HG03108 (cell line): ENCODE measurements around the gene TBX21.
A peak's percentile ranks its signal among the peaks of the same experiment; 100 is the strongest.
"Not testable (repeated sequence)": the region's sequence is repeated elsewhere in the genome, so short reads cannot be mapped to it uniquely, and the experiment has no call there.

ENCODE experiments used
- ATAC-seq: cut with Tn5 transposase; IDR thresholded peaks from one replicate; pipeline ENCODE4 v1.9.1; 2021; ENCODE audit warnings: moderate library complexity; ENCODE audit not compliant: unreplicated experiment

The TBX21 gene

DNA sequence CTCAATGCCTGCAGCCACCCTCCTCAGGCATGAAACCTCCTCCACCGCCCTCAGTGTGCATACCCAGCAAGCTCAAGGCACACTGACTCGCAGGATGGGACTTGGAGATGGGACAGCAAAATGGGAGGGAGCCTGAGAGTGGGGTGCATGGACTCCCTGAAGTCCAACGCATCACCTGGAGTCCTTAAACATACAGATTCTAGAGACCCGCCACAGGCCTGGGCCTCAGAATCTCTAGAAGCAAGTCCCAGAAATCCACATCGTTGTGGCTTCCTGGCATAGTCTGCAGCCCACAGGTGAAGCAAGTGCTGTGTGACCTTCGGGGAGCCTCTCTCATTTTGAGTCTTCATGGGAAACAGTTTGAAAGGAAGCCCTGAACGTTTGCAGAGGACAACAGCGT lies 3.6 kb upstream of the TBX21 start:
- ATAC-seq: no peak

DNA sequence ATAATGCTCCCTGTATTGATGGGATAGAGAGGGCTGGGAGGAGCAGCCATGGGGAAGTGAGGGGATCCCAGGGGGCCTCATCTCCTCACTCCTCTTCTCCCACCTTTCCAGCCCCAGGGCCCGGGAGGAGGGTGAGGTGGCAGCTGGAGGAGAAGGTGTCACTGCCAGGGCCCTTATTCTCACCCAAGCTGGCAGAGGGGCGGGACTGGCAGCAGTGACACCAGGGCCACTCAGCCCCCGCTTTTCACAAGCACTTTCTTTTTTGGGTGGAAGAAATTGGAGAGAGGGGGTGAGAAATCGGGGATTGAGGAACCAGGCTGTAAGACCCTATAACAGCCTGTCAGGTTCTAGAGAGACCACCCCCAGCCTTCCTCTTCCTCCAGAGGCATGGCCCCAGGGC lies 2.4 kb upstream of the TBX21 start:
- no peak for ATAC-seq

DNA sequence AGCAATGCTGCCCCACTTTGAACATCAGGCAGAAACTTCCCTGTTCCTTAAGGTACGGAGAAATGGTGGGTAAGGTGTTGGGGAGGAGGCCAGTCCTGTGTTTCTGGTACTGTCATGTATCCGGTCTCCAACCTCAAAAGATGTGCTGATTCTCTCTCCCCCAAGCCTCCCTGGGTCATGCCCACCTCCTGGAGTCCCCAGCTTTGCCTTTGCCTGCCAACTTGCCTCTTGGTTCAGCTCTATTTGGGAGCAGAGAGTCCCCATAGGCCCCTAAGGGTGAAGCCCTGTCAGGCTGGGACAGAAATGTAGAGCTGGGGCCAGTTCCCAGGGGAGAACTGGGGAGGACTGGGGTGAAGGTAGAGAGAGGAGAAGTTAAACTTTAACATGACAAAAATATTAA lies 1.6 kb upstream of the TBX21 start:
- ATAC-seq: no peak

DNA sequence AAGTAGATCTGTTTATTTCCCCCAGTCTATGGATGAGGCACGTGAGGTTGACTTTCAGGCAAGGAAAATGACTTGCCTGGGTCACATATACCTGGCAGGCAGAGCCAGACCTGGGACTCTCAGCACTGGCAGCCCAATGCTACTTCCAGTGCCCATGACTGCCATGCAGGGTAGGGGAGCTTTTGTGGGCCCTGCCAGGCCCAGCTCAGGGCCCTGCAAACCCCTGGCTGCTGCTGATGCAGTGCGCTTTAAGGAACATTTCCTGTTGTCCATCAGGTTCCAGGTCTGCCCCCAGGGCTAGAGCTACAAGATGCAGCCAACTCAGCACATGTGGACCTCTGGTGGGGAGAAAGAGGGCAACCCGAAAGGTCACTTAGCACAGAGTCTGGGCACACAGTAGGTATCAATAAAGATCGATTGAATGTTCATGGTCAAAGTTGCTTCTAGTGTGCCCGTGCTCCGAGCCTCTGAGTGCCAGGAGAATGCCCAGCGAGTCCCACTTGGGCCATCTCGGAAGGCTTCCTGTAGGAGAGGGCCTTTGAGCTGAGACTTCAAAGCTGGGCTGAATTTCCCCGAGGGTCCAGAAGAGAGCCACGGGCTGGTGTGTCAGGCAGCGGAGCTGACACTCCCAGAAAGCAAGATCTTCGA lies 513 bp upstream of the TBX21 start:
- no peak for ATAC-seq

DNA sequence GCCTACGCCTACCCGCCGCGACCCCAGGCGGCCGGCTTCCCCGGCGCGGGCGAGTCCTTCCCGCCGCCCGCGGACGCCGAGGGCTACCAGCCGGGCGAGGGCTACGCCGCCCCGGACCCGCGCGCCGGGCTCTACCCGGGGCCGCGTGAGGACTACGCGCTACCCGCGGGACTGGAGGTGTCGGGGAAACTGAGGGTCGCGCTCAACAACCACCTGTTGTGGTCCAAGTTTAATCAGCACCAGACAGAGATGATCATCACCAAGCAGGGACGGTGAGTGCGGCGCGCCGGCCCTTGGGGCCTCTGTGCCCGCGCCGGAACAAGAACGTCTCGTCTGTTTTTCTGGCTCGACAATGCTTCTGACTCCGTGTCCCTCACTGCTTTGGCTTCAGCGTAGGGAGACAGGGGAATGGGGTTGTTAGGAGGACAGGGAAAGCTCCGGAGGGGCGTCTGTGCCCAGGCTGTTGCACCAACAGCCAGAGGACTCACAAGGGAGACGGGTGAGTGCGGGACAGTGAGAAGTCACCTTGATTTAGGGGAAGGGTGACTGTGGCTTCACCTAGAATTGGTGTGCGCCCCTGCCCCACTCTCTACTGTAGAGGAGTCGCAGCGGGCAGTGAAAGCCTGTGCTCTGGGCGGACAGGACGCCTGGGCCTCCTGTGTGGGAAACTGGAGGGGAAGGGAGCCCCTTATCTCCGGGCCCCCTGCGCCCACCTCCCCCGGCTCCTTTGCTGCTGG lies 806 bp downstream of the TBX21 start:
- peak; percentile 15 for ATAC-seq

- no peak for ATAC-seq
Observed at GRCh38 chr17:47735139-47735464, 2.1 kb downstream of the TBX21 start.

- no peak for ATAC-seq
Observed at GRCh38 chr17:47735536-47736011, 2.5 kb downstream of the TBX21 start.

GRCh38 chr17:47736501-47737495 lies 3.8 kb downstream of the TBX21 start:
- ATAC-seq: no peak

GRCh38 chr17:47738178-47738577 lies 5.1 kb downstream of the TBX21 start:
- no peak for ATAC-seq

DNA sequence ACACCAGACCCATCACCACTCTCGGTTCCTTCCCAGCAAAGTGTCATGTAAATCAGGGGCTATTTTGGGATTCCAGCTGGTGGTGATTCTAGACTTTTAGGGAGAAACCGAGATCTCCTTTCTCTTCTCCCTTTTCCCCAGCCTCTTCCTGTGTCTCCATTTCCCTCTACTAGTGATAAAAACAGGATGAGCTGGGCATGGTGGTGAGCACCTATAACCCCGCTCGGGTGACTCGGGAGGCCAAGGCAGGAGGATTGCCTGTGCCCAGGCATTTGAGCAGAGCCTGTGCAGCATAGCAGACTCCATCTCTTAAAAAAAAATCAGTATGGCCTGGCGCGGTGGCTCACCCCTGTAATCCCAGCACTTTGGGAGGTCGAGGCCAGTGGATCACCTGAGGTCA lies 6.1 kb downstream of the TBX21 start:
- no peak for ATAC-seq

DNA sequence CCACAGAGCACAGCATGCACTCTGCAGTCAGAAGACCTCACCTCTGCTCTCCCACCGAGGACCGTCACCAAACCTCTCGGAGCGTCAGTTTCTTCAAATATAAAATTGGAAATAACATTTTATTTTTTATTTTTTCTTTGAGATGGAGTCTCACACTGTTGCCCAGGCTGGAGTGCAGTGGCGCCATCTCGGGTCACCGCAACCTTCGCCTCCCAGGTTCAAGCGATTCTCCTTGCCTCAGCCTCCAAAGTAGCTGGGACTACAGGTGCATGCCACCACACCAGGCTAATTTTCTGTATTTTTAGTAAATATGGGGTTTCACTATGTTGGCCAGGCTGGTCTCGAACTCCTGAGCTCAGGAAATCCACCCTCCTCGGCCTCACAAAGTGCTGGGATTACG lies 6.9 kb downstream of the TBX21 start:
- not testable (repeated sequence) for ATAC-seq

DNA sequence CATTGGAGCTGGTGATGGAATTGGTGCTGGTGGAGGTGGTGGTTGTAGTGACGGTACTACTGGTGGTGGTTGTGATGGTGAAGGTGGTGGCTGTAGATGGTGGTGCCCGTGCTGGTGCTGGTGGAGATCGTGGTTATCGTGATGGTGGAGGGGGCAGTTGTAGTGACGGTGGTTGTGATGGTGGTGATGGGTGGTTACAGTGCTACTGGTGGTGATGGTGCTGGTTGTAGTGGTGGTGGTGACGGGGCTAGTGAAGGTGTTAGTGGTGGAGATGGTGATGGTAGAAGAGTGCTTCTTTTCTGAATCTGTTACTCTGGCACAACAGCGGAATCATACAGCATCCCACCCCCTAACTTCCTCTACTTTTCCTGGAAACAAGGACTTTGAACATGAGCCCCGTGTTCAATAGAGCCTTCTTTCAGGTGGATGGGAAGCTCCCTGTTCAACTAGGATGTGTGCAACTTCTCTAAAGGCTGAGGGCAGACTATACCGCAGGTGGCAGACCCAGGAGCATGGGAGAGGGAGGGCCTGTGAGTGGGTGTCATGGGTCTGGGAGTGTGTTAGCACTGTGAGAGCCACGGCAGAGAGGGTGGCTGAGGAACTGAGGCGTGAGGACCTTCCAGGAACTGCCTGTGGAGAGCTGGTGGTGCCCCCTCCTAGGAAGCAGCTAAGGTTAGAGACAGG lies 8.2 kb downstream of the TBX21 start:
- ATAC-seq: no peak

GRCh38 chr17:47741793-47742145 lies 8.7 kb downstream of the TBX21 start:
- ATAC-seq: no peak

DNA sequence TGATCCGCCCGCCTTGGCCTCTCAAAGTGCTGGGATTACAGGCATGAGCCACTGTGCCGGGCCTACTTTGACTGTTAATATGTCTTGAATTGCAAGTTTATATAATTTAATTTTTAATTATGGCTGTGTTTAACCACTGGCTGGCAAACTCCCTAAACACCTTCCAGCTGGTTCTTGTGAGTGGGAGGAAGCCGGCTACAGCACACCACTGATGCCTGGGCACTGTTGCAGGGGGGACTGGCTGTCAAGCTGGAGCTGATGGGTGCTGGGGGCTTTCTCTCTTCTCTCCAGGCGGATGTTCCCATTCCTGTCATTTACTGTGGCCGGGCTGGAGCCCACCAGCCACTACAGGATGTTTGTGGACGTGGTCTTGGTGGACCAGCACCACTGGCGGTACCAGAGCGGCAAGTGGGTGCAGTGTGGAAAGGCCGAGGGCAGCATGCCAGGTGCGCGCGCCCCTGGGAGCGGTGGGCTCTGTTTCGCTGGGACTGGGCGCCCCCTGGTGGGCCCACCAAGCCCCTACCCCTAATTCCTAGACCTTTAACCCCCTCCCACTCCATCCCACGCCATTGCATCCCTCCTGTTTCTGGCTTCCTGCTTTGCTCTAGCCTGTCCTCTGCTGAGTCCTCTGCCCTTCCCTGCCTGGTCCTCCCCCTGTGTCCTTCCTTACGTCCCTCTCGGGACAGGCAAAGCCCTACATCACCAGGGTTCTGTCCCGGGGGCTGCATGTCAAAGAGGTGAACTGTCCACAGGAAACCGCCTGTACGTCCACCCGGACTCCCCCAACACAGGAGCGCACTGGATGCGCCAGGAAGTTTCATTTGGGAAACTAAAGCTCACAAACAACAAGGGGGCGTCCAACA lies 9.5 kb downstream of the TBX21 start:
- ATAC-seq: no peak

GRCh38 chr17:47744168-47745036 lies 11.4 kb downstream of the TBX21 start:
- ATAC-seq: no peak

DNA sequence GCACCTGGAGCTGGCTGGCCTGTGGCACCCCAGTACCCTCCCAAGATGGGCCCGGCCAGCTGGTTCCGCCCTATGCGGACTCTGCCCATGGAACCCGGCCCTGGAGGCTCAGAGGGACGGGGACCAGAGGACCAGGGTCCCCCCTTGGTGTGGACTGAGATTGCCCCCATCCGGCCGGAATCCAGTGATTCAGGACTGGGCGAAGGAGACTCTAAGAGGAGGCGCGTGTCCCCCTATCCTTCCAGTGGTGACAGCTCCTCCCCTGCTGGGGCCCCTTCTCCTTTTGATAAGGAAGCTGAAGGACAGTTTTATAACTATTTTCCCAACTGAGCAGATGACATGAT lies 12.0 kb downstream of the TBX21 start:
- ATAC-seq: no peak

GRCh38 chr17:47751471-47751870 lies 18.4 kb downstream of the TBX21 start:
- ATAC-seq: no peak

DNA sequence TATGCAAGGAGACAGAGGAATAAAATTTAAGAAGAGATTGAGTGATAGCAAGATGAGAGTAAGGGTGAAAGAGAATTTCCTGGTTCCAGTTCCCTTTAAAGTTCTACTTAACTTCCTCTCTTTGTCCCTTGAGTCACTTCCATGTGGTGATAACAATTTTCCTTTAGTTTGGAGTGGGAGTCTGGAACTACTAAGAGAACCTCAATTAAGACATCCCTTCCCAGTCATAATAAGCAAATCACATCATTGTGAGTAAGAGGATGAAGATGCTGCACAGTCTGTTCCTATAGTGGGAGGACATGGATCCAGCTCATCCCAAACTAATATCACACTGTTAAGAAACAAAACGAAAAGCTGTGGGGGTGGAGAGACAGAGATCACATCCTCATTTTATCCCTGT lies 24.4 kb downstream of the TBX21 start:
- no peak for ATAC-seq

DNA sequence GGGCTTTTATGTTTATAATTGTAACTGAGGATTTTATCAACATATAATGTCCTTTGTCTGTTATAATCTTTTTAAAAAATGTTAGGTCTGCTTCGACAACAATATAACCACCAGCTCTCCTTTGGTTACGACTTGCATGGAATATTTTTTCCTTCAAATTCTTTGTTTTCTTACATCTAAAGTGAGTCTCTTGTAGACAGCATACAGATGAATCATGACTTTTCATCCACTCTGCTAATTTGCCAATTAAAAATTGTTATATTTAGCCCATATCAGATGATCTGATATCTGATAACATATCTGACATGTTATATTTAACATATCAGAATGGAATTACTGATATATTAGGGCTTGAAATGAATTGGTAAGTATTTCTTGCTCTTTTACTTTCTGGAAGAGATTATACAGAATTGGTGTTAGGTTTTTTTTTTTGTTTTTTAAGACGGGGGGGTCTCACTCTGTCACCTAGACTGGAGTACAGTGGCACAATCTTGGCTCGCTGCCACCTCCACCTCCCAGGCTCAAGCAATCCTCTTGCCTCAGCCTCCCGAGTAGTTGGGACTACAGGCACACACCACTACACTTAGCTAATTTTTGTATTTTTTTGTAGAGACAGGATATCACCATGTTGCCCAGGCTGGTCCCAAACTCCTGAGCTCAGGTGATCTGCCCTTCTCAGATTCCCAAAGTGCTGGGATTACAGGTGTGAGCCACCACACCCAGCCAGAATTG lies 27.5 kb downstream of the TBX21 start:
- no peak for ATAC-seq
